HL-60 (cell line): ENCODE measurements around the gene MGAT5.

Source experiments
- GABPA ChIP-seq: IDR thresholded peaks from 2 replicates; pipeline ENCODE4 v1.6.1; 2012; ENCODE audit warnings: low read depth
- POLR2AphosphoS5 ChIP-seq: IDR thresholded peaks from 2 replicates; pipeline ENCODE4 v1.6.1; 2012; ENCODE audit warnings: low read depth
- TF ChIP-seq, protein P1 (sequence below): IDR thresholded peaks from one replicate; pipeline ENCODE4 v1.5.1; 2011; ENCODE audit warnings: low read length, control low read depth, inconsistent platforms; ENCODE audit not compliant: insufficient read depth

DNA sequence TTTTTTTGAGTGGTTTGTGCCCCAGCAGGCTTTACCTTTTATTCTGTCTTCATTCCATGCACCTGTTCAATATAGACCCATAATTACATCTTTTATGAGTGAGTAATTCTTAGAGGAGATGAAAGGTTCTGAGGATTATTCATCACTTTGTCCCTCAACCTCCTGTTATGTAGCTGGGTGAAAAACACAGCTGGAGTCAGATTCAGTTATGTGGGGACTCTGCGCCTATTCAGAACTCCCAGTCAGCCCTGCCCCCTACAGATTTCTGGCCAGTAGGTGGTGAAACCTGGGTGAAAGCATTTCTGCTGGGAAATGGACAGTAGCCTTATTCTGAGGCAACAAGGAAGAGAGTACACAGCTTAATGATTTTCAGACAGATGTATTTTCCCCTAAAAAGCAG is 107.8 kb downstream of the MGAT5 start:
- TF ChIP-seq, protein P1, sequence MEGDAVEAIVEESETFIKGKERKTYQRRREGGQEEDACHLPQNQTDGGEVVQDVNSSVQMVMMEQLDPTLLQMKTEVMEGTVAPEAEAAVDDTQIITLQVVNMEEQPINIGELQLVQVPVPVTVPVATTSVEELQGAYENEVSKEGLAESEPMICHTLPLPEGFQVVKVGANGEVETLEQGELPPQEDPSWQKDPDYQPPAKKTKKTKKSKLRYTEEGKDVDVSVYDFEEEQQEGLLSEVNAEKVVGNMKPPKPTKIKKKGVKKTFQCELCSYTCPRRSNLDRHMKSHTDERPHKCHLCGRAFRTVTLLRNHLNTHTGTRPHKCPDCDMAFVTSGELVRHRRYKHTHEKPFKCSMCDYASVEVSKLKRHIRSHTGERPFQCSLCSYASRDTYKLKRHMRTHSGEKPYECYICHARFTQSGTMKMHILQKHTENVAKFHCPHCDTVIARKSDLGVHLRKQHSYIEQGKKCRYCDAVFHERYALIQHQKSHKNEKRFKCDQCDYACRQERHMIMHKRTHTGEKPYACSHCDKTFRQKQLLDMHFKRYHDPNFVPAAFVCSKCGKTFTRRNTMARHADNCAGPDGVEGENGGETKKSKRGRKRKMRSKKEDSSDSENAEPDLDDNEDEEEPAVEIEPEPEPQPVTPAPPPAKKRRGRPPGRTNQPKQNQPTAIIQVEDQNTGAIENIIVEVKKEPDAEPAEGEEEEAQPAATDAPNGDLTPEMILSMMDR: no peak
- TF ChIP-seq POLR2AphosphoS5: no peak
- TF ChIP-seq GABPA: no peak
